Kidney (tissue), 14 donors: ENCODE results near the gene CLEC16A. TPM values are rescaled to one million over a fixed set of nuclear protein-coding genes. Genes with fewer than 3 reads are reported as not detected.

Experiments
- DNase-seq, 5 donors: peaks; one replicate each; pipeline ENCODE4 v3.0.0-alpha.2; 2013 to 2020
- FAIRE-seq: peaks from 2 replicates; lab custom pipeline; 2012; peaks lifted over from hg19 to GRCh38; lab: Jason Lieb, UNC
- H3K27ac ChIP-seq, 2 donors: one replicate each; pipeline ENCODE4 v1.7.0; 2013; ENCODE audit warnings: low read depth in 2 of 2, low read length in 2 of 2, inconsistent platforms in 1 of 2
- H3K27me3 ChIP-seq: one replicate; pipeline ENCODE4 v1.7.1; 2013; ENCODE audit warnings: low read length, inconsistent platforms; ENCODE audit not compliant: control insufficient read depth, insufficient read depth
- H3K36me3 ChIP-seq, 3 donors: one replicate each; pipeline versions ENCODE4 v1.7.0 to v1.7.1; 2013; ENCODE audit warnings: low read length in 3 of 3, control low read depth in 1 of 3, inconsistent platforms in 1 of 3; ENCODE audit not compliant: insufficient read depth in 3 of 3, control insufficient read depth in 2 of 3
- H3K4me1 ChIP-seq, 3 donors: one replicate each; pipeline versions ENCODE4 v1.7.0 to v1.7.1; 2013; ENCODE audit warnings: low read length in 3 of 3, inconsistent platforms in 1 of 3, low read depth in 1 of 3; ENCODE audit not compliant: control insufficient read depth in 2 of 3, insufficient read depth in 2 of 3
- H3K4me3 ChIP-seq, 3 donors: one replicate each; pipeline versions ENCODE4 v1.7.0 to v1.8.1; 2013; ENCODE audit warnings: low read length in 3 of 3, control low read depth in 1 of 3, inconsistent platforms in 1 of 3
- H3K9ac ChIP-seq, 3 donors: one replicate each; pipeline versions ENCODE4 v1.7.0 to v1.7.1; 2013; ENCODE audit warnings: low read length in 3 of 3, control low read depth in 1 of 3, inconsistent platforms in 1 of 3
- H3K9me3 ChIP-seq, 3 donors: one replicate each; pipeline versions ENCODE4 v1.7.0 to v1.7.1; 2013; ENCODE audit warnings: low read length in 3 of 3, control low read depth in 1 of 3, inconsistent platforms in 1 of 3; ENCODE audit not compliant: control insufficient read depth in 2 of 3, insufficient read depth in 1 of 3
- intact Hi-C: fragments of 100-400 bp; cut with DNase I; formaldehyde crosslinking; loops from one replicate; pipeline ENCODE4 v1.11.1; 2022
- polyA plus RNA-seq: library from polyadenylated mRNA; stranded (reverse); fragments of 350-450 nt; fragmentation: Illumina TruSeq; extraction: RNeasy Lipid Tissue Mini Kit (QIAGEN cat#74804); gene quantifications from one replicate; pipeline ENCODE4 v1.2.3, GENCODE V29; 2014; ENCODE audit warnings: low read depth, low replicate concordance; ENCODE audit not compliant: insufficient read depth
- total RNA-seq: library from RNA; stranded (reverse); fragmentation: NEBNext Ultra II Directional; extraction: Animal tissue kit (Norgen Biotek cat#: 25700); gene quantifications from one replicate; pipeline ENCODE4 v1.2.1, GENCODE V29; 2021
- TF ChIP-seq, protein P1 (sequence below): IDR thresholded peaks from 3 replicates; pipeline ENCODE4 v1.5.1; 2012; ENCODE audit warnings: mild to moderate bottlenecking, moderate library complexity, borderline replicate concordance; ENCODE audit not compliant: insufficient read depth; ENCODE audit errors: extremely low read depth
- donor health status: control.
- donor health status: control.
- donor health status: control.
- donor health status: control.
- donor health status: control.
- donor health status: DM: yes; HTN: yes; CAD: no.
- donor health status: Normal renal cell carcinoma (clear cell type).

Gene CLEC16A
- total and polyA plus RNA-seq, 2 donors from 2014 or later: 10.8 to 51.9 TPM

DNA sequence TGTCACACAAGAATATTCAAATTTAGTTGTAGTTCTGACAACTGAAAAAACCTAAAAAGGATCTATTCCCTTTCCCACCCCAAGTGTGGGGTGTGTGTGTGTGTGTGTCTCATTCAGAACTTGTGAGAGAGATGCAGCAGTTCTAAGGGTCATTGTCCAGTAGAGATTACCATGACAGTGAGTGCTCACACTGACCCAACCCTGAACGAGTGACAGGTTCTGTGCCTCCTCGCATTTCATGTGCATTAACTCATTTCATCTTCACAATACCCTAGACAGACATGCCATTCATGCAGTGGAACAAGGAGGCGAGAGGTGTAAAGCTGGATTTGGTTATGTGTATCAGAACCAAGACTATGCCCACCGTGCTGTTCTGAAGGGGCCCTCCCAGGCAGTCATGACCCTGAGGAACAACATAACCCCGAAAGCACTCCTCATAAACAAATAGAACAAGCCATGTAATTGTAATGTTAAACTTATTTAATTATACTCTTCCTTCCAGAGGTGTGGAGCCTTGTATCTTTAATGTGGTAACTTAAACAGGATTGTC lies 102.1 kb downstream of the CLEC16A start:
- Histone ChIP-seq H3K36me3 (peaks cover 2 to 14% (median 13%) of the 10 kb centered on the region in 3 donors), H3K9me3 (no peaks in the 10 kb centered on the region), H3K4me3 (no peak overlapping the region), H3K27me3 (no peaks in the 10 kb centered on the region), H3K9ac (no peak overlapping the region), H3K4me1 (peaks cover 0 to 5% (median 3%) of the 10 kb centered on the region in 3 donors), H3K27ac (no peak overlapping the region)
- no peak for FAIRE-seq
- intact Hi-C loops: no loop called here
- TF ChIP-seq, protein P1, sequence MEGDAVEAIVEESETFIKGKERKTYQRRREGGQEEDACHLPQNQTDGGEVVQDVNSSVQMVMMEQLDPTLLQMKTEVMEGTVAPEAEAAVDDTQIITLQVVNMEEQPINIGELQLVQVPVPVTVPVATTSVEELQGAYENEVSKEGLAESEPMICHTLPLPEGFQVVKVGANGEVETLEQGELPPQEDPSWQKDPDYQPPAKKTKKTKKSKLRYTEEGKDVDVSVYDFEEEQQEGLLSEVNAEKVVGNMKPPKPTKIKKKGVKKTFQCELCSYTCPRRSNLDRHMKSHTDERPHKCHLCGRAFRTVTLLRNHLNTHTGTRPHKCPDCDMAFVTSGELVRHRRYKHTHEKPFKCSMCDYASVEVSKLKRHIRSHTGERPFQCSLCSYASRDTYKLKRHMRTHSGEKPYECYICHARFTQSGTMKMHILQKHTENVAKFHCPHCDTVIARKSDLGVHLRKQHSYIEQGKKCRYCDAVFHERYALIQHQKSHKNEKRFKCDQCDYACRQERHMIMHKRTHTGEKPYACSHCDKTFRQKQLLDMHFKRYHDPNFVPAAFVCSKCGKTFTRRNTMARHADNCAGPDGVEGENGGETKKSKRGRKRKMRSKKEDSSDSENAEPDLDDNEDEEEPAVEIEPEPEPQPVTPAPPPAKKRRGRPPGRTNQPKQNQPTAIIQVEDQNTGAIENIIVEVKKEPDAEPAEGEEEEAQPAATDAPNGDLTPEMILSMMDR: no peak
- DNase-seq: no peak

GRCh38 chr16:11047057-11047456 lies 102.7 kb downstream of the CLEC16A start:
- H3K27me3 ChIP-seq: no peaks in the 10 kb centered on the region
- H3K4me3 ChIP-seq: no peak overlapping the region
- intact Hi-C loops: no loop called here
- DNase-seq: peak in 3 of 5 donors; percentile 9 to 86 (median 83)
- peaks cover 2 to 19% (median 15%) of the 10 kb centered on the region in 3 donors for H3K36me3 ChIP-seq
- no peak overlapping the region for H3K9ac ChIP-seq
- no peaks in the 10 kb centered on the region for H3K9me3 ChIP-seq
- TF ChIP-seq, protein P1: no peak
- FAIRE-seq: no peak
- H3K27ac ChIP-seq: no peak overlapping the region
- H3K4me1 ChIP-seq: peaks cover 0 to 5% (median 3%) of the 10 kb centered on the region in 3 donors

GRCh38 chr16:11047939-11048800 lies 103.8 kb downstream of the CLEC16A start:
- no peak overlapping the region for H3K4me3 ChIP-seq
- intact Hi-C loops: no loop called here
- no peak overlapping the region for H3K9ac ChIP-seq
- H3K4me1 ChIP-seq: peaks cover 0 to 5% (median 5%) of the 10 kb centered on the region in 3 donors
- no peaks in the 10 kb centered on the region for H3K27me3 ChIP-seq
- DNase-seq (peak in 1 of 5 donors; percentile 14), FAIRE-seq (no peak)
- no peak overlapping the region for H3K27ac ChIP-seq
- TF ChIP-seq, protein P1: no peak
- peaks cover 2 to 26% (median 14%) of the 10 kb centered on the region in 3 donors for H3K36me3 ChIP-seq
- H3K9me3 ChIP-seq: no peaks in the 10 kb centered on the region
